K562 (cell line): ENCODE results near the gene EYA3. TPM values are rescaled to one million over a fixed set of nuclear protein-coding genes. Genes with fewer than 3 reads are reported as not detected.
A peak's percentile ranks its signal among the peaks of the same experiment; 100 is the strongest.

Source experiments
- CREBBP ChIP-seq: IDR thresholded peaks from one replicate; pipeline ENCODE4 v1.6.1; 2012; ENCODE audit warnings: low read depth, mild to moderate bottlenecking, control low read depth, inconsistent platforms, low read length
- NFXL1 ChIP-seq: fragments of 450-650 bp; formaldehyde crosslinking; IDR thresholded peaks from 2 replicates; pipeline ENCODE4 v1.4.0; 2021; ENCODE audit warnings: mild to moderate bottlenecking
- TAF9B ChIP-seq: fragments of 450-650 bp; IDR thresholded peaks from 2 replicates; pipeline ENCODE4 v1.6.1; 2018; ENCODE audit warnings: mild to moderate bottlenecking; ENCODE audit not compliant: partially characterized antibody
- ZNF24 ChIP-seq: fragments of 450-650 bp; IDR thresholded peaks from 2 replicates; pipeline ENCODE4 v1.6.1; 2016
- polyA plus RNA-seq, 8 experiments: library from polyadenylated mRNA; depleted of rRNA in 4 of 8; stranded (reverse) in 5 of 8; unstranded in 3 of 8; fragments of >200 nt; fragmentation: Nextera tagmentation in 2 of 8; fragmentation: Illumina TruSeq in 1 of 8; extraction: Ambion mirVana in 2 of 8; extraction: Trizol in 1 of 8; gene quantifications; 2 replicates each; pipeline versions ENCODE4 v1.2.1 to v1.2.3, GENCODE V29; 2011 to 2014; ENCODE audit warnings: inconsistent platforms in 1 of 8, missing spikeins in 1 of 8
- total RNA-seq, 7 experiments: library from RNA; depleted of rRNA in 6 of 7; stranded (reverse); fragments of >200 nt in 6 of 7; fragmentation: Illumina TruSeq in 2 of 7; extraction: Trizol in 2 of 7; gene quantifications; 2 replicates each; pipeline versions ENCODE4 v1.2.1 to v1.2.3, GENCODE V29; 2011 to 2021; ENCODE audit warnings: low replicate concordance in 1 of 7
- TF ChIP-seq, protein P1 (sequence below): fragments of 200-400 bp; formaldehyde crosslinking; IDR thresholded peaks from 2 replicates; pipeline ENCODE4 v1.6.1; 2017; ENCODE audit warnings: mild to moderate bottlenecking, low read depth, low read length, moderate library complexity
- TF ChIP-seq, protein P2 (sequence below): fragments of 450-650 bp; IDR thresholded peaks from 2 replicates; pipeline ENCODE4 v1.6.1; 2016; ENCODE audit warnings: mild to moderate bottlenecking
- TF ChIP-seq, protein P3 (sequence below): fragments of 450-650 bp; IDR thresholded peaks from 2 replicates; pipeline ENCODE4 v1.6.1; 2016

The EYA3 gene
- total and polyA plus RNA-seq, 9 of the 15 experiments (the other 6 are each of a cell fraction or from before 2014, with no cell fraction given): 21.7 to 64.0 (median 43.6) TPM

DNA sequence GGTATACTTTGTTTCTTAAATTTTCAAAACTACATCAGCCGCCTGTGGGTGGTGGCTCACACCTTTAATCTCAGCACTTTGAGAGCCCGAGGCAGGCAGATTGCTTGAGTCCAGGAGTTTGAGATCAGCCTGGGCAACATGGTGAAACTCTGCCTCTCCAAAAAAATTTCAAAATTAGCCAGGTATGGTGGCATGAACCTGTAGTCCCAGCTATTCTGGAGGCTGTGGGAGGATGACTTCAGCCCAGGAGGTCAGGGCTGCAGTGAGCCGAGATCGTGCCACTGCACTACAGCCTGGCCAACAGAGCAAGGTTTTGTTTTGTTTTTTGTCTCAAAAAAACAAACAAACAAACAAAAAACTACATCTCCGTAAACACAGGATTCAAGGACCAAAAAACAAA, 3.3 kb downstream of the EYA3 start (continued):
- TF ChIP-seq, protein P1, sequence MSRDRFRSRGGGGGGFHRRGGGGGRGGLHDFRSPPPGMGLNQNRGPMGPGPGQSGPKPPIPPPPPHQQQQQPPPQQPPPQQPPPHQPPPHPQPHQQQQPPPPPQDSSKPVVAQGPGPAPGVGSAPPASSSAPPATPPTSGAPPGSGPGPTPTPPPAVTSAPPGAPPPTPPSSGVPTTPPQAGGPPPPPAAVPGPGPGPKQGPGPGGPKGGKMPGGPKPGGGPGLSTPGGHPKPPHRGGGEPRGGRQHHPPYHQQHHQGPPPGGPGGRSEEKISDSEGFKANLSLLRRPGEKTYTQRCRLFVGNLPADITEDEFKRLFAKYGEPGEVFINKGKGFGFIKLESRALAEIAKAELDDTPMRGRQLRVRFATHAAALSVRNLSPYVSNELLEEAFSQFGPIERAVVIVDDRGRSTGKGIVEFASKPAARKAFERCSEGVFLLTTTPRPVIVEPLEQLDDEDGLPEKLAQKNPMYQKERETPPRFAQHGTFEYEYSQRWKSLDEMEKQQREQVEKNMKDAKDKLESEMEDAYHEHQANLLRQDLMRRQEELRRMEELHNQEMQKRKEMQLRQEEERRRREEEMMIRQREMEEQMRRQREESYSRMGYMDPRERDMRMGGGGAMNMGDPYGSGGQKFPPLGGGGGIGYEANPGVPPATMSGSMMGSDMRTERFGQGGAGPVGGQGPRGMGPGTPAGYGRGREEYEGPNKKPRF: no peak
- TF ChIP-seq, protein P2, sequence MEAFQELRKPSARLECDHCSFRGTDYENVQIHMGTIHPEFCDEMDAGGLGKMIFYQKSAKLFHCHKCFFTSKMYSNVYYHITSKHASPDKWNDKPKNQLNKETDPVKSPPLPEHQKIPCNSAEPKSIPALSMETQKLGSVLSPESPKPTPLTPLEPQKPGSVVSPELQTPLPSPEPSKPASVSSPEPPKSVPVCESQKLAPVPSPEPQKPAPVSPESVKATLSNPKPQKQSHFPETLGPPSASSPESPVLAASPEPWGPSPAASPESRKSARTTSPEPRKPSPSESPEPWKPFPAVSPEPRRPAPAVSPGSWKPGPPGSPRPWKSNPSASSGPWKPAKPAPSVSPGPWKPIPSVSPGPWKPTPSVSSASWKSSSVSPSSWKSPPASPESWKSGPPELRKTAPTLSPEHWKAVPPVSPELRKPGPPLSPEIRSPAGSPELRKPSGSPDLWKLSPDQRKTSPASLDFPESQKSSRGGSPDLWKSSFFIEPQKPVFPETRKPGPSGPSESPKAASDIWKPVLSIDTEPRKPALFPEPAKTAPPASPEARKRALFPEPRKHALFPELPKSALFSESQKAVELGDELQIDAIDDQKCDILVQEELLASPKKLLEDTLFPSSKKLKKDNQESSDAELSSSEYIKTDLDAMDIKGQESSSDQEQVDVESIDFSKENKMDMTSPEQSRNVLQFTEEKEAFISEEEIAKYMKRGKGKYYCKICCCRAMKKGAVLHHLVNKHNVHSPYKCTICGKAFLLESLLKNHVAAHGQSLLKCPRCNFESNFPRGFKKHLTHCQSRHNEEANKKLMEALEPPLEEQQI: 0 out of 2 replicates have a peak, but pooled peaks have one; percentile 7
- TF ChIP-seq TAF9B (no peak), CREBBP (no peak), NFXL1 (CRISPR knock-in tag) (no peak), ZNF24 (no peak)
- TF ChIP-seq, protein P3, sequence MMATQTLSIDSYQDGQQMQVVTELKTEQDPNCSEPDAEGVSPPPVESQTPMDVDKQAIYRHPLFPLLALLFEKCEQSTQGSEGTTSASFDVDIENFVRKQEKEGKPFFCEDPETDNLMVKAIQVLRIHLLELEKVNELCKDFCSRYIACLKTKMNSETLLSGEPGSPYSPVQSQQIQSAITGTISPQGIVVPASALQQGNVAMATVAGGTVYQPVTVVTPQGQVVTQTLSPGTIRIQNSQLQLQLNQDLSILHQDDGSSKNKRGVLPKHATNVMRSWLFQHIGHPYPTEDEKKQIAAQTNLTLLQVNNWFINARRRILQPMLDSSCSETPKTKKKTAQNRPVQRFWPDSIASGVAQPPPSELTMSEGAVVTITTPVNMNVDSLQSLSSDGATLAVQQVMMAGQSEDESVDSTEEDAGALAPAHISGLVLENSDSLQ: no peak
